HCEC 1CT (cell line): ENCODE data around the gene SLC4A3.
A peak's percentile ranks its signal among the peaks of the same experiment; 100 is the strongest.

Experiments
- DNase-seq: peaks from one replicate; pipeline ENCODE4 v3.0.0-alpha.2; 2017

SLC4A3 gene, protein sequence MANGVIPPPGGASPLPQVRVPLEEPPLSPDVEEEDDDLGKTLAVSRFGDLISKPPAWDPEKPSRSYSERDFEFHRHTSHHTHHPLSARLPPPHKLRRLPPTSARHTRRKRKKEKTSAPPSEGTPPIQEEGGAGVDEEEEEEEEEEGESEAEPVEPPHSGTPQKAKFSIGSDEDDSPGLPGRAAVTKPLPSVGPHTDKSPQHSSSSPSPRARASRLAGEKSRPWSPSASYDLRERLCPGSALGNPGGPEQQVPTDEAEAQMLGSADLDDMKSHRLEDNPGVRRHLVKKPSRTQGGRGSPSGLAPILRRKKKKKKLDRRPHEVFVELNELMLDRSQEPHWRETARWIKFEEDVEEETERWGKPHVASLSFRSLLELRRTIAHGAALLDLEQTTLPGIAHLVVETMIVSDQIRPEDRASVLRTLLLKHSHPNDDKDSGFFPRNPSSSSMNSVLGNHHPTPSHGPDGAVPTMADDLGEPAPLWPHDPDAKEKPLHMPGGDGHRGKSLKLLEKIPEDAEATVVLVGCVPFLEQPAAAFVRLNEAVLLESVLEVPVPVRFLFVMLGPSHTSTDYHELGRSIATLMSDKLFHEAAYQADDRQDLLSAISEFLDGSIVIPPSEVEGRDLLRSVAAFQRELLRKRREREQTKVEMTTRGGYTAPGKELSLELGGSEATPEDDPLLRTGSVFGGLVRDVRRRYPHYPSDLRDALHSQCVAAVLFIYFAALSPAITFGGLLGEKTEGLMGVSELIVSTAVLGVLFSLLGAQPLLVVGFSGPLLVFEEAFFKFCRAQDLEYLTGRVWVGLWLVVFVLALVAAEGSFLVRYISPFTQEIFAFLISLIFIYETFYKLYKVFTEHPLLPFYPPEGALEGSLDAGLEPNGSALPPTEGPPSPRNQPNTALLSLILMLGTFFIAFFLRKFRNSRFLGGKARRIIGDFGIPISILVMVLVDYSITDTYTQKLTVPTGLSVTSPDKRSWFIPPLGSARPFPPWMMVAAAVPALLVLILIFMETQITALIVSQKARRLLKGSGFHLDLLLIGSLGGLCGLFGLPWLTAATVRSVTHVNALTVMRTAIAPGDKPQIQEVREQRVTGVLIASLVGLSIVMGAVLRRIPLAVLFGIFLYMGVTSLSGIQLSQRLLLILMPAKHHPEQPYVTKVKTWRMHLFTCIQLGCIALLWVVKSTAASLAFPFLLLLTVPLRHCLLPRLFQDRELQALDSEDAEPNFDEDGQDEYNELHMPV

DNA sequence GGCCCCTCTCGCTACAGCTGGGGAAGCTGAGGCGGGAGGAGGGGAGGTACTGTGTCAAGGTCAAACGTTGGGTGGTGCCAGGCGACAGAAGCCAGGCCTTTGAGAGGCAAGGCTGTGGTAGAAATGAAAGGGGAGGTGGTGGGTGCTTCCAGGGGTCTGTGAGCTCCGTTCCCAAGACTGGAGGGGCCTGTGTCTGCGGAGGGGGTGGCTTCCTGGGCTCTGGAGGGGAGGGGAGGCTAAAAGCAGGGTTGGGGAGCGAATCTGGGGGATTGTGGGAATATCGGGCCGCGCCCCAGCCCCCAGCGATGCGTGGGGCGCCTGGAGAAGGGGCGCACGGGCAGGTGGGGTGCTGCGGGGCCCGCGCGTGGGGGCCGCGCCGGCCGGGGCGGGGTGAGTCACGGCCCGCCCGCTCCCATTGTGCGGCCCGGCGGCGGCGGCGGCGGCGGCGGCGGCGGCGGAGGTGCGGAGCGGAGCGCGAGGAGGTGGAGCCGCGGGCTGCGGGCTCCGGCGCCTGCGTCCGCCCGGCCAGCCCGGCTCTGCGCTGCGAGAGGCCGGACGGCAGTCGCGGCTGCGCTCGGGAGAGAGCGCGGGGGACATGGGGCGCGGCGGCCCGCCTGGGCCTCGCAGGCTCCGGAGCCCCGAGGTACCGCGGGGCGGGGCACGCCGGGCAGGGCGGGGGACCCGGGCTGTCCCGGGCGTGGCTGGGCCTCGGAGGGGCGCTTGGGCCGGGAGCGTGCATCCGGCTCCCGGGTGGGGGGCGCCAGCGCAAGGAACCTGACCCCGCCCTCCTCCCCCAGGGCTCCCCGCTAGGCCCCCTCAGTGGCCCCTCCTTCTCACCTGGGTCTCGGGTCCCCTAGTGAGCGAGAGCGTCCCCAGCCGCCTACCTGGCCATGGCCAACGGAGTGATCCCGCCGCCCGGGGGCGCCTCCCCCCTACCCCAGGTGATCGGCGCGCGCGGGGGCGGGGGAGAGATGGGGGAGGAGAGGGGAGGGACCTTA, at the start of gene SLC4A3:
Gene SLC4A3 (plus strand): TSS at position 528 of the 998 bp plus-strand sequence. CDS start 363 bp downstream, at position 891.
- DNase-seq: peak; percentile 13

DNA sequence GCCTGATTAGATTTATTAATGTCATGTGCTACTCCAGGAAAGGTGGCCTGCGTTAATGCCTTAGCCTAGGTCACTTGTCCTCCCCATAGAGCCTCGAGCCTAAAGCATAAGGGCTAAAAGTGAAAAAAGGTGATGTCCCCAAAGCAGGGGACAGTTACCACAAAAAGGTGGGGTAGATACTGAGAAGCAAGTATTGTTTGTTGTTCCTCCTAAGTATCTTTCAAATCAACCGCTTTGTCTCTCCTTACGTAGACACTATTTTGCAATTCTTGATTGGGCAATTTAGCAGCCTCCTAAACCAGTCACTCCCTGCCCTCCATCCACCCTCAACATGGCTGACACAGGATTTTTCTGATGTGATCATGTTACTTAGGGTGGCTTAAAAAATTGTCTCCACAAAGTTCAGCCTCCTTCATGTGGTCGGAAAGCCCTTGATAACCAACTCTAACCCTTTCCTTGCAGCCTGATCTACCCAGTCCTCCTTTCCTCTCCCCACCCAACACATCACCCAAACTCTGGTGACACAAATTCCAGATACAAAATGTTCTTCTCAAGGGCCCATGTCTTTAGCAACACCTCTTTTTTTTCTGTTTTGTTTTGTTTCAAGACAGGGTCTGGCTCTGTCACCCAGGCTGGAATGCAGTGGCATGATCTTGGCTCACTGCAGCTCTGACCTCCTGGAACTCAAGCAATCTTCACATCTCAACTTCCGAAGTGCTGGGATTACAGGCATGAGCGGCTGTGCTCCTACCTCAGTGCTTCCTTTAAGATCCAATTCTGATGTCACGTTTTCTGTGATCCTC, 48.4 kb upstream of the SLC4A3 start:
- peak; percentile 15 for DNase-seq

DNA sequence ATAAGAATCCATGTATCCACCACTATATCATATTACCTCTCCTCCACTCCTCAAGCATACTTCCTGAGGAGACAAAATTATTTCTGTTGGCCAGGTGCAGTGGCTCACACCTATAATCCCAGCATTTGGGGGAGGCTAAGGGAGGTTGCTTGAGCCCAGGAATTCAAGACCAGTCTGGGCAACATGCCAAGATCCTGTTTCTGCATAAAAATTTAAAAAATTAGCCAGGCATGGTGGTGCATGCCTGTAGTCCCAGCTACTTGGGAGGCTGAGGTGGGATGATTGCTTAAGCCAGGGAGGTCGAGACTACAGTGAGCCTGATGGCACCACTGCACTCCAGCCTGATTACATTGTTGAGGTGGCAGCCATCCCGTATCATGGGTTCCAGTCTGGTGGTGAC, 46.1 kb upstream of the SLC4A3 start:
- no peak for DNase-seq

DNA sequence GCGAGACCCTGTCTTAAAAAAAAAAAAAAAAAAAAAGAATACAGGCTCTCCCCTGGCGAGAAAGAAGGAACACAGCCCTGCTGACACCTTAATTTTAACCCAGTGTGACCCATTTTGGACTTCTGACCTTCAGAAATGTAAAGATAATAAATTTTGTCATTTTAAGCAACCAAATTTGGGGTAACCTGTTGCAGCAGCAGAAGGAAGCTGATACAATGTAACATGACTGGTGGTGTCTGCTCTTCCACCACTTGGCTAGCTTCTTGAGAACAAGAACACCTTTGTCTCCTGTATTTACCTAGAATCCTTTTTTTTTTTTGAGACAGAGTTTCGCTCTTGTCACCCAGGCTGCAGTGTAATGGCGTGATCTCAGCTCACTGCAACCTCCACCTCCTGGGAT, 36.3 kb upstream of the SLC4A3 start:
- no peak for DNase-seq

DNA sequence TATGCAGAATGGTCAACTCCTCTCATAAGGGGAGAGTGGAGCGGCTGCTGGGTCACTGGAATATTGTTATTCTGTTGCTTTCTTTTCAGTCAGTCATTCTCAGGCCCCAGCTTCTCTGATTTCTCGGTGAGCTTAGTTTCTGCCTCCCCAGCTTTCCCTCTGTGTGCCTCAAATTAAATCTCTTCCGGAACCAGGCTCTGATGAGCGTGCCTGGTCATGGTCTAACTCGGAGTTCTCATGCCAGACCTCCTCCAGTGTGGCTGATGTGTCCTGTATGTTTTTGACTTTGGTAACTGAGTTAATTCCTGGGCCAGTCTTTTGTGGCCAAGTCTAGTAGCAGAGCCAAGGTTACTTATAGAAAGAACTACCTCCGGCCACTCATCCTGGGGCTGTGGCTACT, 34.7 kb upstream of the SLC4A3 start:
- no peak for DNase-seq

DNA sequence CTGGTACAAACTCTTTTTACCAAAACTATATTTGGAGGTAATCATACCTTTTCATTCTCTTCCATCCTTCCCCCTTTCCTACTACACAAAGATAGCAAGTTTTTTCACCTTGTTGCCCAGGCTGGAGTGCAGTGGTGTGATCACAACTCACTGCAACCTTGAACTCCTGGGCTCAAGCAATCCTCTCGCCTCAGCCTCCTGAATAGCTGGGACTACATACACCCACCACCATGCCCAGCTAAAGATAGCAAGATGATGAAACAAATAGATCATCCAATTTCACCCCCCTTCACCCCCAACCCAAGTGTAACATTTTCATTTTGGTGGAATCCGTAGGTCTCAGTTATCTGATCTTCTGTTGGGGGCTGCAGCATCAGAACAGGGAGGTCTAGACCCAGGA, 34.3 kb upstream of the SLC4A3 start:
- DNase-seq: no peak

DNA sequence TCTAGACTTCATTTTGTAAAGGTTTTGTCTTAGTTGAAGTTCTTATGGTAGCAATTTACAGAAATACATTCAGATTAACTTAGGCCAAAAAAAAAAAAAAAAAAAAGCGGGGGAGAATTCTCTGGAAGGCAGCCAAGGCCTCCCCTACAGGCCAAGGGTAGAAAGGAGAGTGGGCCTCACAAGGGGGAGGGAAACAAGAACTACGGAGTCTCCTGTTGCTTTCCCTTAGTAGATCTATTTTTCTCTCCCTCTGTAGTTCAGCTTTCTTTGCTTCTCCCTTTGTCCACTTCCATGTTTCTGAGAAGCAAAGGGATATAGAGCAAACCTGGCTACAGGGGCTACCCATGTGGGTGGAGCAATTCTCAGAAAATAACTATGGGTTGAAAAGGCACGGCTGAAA, 32.2 kb upstream of the SLC4A3 start:
- DNase-seq: no peak

DNA sequence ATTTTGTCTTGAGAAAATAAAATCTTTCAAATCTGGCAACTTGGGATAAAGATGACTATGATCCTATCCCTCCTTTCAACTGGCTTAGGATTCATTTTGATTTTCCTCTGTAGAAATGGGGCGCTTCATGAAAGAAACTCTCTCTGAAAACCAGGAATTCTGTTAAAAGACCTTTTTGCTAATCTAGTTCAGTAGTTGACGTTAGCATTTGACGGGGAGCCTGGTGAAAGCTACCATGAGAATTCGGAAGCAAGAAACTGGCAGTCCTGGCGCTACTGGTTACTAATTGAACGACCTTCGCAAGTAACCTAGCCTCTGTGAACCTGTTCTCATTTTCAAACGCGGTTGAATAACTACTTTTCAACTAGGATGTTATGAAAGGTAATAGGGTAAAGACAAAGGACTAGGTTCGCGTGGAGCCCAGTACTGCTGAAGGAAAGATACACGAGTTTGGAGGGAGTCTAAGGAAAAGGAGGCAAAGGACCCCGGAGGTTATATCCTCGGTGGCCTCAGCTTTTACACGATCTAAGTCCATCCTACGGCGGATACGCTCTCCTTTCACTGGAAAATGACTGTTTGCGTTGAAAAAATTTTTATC, 30.4 kb upstream of the SLC4A3 start:
- DNase-seq: no peak

DNA sequence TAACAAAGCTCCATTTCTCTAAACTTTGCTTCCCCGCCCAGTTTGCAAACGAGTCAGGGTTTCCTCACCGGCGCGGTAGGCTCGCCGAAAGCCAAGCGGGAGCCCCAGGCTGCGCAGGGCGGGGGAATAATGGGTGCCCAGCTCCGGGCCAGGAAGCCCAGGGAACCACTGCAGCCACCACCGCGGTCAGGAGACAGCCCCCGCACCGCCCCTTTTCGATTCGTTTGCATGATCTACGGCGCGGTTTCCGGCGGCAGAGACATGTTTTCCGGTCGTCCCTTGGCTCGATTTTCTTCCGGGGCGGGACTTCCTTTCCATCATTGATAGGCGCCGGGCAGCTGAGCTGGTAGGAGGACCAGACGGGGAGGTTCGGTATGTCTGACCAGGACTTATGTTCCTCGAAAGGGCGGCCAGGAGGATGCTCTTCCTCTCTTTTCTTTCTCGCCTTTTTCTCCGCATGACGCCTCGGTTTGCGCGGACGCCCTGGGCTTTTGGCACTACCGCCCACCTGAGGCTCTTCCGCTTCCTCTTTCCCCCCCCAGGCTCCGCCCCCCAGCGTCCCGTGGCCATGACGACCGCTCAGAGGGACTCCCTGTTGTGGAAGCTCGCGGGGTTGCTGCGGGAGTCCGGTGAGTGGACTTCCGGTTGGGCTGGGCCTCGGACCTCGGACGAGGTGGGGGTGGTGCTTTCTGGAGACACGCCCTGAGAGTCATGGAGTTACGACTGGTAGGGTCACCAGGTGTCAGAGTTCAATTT, 29.7 kb upstream of the SLC4A3 start, which contains the start of gene STK11IP:
Gene STK11IP (plus strand): TSS at position 306 of the 756 bp plus-strand sequence. CDS start 263 bp downstream, at position 569.
- DNase-seq: peak; percentile 97

DNA sequence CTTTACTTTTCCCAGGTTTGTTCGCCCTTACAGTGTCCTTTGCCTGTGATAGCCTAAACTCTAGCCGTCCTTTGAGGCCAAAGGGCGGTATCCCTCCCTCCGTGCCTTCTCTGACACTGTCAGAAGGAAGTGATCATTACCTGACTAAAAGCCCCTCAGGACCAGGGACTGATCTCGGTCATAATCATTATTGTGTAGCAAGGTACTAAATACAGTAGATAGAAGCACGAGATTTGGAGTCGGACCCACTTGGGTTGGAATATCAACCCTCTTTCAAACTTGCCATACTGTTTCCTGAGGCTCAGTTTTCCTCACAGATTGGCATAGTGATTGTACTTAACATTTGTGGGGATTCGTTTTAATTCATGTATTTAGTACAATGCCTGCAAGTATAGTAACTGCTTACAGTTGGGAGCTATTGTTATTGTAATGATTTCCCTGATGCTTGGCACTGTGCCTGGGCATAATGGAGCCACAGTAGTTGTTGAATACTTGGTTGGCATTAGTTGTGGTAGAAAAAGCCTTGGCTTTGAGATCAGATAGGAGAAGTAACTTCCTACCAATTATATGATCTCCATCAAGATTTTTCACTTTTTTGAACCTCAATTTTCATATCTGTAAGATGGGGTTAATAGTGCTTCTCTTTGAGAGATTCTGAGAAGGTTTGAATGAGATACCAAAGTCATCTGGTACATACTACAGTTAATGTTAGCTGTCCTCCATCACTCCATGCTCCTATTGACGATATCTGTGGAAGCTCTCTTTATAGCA, 28.9 kb upstream of the SLC4A3 start:
- DNase-seq: no peak

DNA sequence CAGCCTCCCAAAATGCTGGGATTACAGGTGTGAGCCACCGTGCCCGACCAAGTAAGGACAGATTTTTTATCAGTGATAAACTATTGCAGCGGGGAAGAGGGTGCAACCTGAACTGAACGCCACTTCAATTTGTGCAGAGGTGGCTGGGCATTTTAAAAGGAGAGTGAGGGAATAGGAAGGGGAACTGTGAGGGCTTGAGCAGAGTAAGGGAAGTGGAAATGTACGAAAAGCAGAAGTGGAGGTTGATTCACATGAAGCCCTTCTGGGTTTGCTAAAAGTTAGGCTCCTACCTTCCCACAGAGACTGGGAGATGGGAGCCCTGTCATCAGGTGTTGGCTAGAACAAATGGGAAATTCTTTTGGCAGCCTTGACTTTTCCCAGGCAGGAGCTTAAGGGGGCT, 23.7 kb upstream of the SLC4A3 start:
- no peak for DNase-seq

DNA sequence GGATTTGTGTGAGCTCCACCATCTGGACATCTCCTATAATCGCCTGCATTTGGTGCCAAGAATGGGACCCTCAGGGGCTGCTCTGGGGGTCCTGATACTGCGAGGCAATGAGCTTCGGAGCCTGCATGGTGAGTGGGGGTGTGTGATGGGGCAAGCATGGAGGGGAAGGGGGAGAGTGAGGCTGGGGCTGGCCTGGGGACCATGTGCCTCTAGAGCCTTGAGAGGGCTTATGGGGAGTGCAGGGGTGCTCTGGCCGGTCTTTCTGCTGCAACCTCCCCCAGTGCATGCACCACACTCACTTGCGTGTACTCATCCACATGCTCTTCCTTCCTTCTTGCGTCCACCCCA, 21.8 kb upstream of the SLC4A3 start:
- no peak for DNase-seq

DNA sequence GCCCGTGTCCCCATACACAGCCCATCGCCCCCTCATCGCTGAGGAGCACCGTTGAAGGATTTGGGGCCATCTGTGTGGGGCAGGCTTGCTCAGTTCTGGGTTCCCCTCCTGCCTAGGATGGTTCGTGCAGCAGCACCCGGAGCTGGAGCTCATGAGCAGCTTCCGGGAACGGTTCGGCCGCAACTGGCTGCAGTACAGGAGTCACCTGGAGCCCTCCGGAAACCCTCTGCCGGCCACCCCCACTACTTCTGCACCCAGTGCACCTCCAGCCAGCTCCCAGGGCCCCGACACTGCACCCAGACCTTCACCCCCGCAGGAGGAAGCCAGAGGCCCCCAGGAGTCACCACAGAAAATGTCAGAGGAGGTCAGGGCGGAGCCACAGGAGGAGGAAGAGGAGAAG, 19.5 kb upstream of the SLC4A3 start:
- no peak for DNase-seq

DNA sequence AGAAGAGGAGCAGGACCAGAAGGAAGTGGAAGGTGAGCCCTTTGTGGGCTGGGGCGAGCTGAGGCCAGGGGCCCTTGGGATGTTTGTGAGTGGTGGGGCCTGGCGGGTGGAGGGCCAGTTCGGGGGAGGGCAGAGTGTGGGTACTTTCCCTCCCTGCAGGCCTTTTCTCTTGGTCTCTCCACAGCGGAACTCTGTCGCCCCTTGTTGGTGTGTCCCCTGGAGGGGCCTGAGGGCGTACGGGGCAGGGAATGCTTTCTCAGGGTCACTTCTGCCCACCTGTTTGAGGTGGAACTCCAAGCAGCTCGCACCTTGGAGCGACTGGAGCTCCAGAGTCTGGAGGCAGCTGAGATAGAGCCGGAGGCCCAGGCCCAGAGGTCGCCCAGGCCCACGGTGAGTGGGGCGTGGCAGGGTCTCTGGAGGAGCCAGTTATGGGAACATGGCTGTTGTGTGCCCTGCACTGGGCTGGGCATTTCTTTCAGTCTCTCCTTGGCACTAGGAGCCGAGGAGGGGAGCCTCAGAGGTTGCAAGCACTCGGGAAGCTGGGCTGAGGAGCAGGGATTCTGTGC, 18.9 kb upstream of the SLC4A3 start:
- DNase-seq: no peak

DNA sequence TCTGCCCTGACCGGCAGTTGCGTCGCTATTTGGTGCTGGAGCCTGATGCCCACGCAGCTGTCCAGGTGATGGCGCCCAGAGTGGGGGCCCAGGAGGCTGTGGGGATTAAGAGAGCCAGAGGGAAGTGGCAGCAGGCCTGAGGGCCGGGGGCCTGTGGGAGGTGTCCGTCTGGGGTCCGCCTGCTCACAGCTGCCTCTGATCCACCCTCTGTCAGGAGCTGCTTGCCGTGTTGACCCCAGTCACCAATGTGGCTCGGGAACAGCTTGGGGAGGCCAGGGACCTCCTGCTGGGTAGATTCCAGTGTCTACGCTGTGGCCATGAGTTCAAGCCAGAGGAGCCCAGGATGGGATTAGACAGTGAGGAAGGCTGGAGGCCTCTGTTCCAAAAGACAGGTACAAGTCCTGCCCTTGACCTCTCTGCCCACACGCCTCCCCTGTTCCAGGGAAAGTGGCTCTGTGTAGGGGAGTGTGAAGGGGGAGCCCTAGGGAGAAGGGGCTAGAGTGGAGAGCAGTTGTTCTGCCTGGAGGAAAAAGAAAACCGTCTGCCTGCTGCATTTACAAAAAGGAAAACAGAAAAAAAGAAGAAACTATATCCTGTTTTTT, 18.2 kb upstream of the SLC4A3 start:
- DNase-seq: no peak

DNA sequence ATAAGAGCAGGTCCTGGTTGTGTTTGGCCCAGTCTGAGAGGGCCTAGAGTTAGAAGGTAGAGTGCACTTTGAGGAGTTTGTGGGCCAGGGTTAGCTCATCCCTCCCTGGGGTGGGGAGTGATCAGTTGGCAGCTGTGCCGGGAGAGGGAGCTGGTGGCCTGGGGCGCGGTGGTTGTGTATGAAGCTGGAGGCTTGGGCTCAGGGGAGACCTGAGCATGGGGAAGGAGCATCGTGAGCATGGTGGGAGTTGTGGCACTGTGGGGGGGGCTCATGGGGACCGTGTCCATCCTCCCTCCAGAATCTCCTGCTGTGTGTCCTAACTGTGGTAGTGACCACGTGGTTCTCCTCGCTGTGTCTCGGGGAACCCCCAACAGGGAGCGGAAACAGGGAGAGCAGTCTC, 16.1 kb upstream of the SLC4A3 start:
- DNase-seq: no peak

DNA sequence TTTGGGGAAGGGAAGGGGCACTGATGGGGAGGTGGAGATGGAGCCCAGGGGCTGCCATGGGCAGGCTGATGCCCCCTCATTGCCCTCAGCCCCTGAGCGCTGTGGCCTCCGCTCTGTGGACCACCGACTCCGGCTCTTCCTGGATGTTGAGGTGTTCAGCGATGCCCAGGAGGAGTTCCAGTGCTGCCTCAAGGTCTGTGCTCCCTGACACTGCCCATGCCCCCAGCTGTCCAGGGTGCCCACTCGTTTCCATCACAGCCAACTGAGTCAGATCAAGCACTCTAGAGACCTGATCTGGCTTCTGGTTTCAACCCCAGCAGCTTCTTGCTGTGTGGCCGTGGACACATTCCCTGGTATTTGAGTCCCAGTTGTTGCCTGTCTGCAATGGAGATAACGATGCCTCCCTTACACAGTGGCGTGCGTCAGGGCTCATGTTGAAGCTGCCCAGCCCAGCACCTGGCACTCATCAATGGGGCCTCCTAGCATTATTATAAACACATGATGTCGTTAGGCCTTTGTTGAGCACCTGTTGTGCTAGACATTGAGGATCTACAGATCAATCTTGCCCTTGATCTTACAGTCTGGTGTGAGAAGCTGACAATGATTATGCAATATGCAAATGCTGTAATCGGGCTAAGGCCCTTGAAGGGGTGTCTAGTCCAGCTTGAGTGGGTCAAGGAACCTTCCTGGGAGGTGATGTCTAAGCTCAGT, 15.4 kb upstream of the SLC4A3 start:
- no peak for DNase-seq
